Gastrocnemius medialis (tissue), 4 donors: Measurements from ENCODE around the gene HHATL.

Experiments
- POLR2A ChIP-seq, 2 donors: fragments of 450-650 bp; IDR thresholded peaks; one replicate each; pipeline ENCODE4 v1.6.1; 2017; ENCODE audit warnings: antibody characterized with exemption in 2 of 2, mild to moderate bottlenecking in 2 of 2, moderate library complexity in 2 of 2
- TF ChIP-seq, protein P1 (sequence below), 5 experiments: fragments of 450-650 bp in 3 of 5; fragments of 200-600 bp in 2 of 5; sonication (generic) in 2 of 5; IDR thresholded peaks in 4 of 5; conservative IDR thresholded peaks in 1 of 5; 1 replicate in 4 of 5; 2 replicates in 1 of 5; pipeline ENCODE4 v1.5.1; 2016 to 2019; ENCODE audit warnings: antibody characterized with exemption in 5 of 5, mild to moderate bottlenecking in 3 of 5, moderate library complexity in 3 of 5

DNA sequence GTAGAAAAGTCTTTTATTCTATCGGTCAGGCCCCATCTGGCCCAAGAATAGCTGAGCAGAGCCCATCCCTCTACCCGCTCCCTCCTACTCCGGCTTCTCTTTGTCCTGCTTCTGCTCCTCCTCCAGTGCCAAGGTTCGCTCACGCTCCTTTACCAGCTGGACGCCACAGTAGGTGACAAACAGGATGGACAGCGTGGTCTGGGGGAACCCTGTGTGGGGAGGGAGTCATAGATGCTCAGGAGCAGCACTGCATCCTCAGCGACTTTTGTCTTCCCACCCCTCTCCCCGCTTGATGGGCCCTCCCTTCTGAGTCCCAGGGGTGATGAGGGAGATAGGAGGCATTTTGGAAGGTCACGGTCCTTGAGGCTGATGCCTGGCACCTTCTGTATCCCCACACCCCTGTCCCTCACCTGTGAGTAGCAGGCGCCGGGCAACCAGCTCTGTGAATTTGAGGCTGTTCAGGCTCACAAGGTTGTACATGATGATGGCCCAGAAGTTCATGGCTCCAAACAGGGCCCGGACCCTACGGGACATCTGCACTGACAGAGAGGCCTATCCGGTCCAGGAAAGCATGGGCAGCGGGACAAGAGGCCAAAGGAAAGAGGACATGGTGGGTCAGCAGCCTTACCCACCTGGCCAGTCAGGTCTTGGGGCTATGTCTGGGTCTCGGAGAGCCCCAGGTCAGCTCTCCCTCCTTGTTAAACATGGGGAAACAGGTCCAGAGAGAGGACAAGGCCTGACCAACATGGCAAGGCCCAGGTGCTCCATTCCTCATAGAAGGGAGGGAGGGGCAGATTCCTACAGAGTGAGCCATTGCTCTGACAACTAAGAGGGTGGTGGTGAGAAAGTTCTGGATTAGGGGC, 9.7 kb downstream of the HHATL start:
- TF ChIP-seq, protein P1, sequence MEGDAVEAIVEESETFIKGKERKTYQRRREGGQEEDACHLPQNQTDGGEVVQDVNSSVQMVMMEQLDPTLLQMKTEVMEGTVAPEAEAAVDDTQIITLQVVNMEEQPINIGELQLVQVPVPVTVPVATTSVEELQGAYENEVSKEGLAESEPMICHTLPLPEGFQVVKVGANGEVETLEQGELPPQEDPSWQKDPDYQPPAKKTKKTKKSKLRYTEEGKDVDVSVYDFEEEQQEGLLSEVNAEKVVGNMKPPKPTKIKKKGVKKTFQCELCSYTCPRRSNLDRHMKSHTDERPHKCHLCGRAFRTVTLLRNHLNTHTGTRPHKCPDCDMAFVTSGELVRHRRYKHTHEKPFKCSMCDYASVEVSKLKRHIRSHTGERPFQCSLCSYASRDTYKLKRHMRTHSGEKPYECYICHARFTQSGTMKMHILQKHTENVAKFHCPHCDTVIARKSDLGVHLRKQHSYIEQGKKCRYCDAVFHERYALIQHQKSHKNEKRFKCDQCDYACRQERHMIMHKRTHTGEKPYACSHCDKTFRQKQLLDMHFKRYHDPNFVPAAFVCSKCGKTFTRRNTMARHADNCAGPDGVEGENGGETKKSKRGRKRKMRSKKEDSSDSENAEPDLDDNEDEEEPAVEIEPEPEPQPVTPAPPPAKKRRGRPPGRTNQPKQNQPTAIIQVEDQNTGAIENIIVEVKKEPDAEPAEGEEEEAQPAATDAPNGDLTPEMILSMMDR (IDR thresholded peaks at IDR 0.05 in 4 of 5, conservative IDR thresholded peaks at IDR 0.05 in 1 of 5), result no peak
- TF ChIP-seq POLR2A (IDR thresholded peaks at IDR 0.05), result no peak
